ENCODE results near the gene CADPS2.

DNA sequence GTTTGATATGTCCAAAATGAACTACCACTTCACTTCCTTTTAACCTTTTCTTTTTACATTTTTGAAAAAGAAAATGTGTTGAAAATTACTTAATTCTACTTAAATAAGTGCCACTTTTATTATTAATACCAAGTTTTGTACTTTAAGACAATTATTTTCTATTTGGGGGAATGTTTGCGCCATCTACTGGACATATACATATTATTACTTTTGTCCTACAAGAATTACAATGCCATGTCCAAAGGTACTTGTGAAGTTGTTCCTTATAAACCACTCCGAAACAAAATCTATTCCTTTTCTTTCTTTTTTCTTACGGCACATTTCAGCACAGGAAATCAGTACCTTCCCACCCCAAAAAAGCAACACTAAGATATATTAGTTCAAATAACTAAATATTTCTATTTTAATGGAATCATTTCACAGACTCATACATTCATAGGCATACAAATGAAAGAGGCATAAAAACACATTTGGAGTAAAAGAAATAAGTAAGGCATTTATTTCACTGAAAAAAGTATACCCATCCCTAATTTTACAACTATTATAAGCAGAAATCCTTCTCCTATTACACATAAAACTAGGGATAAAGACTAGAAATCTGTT is 357.3 kb downstream of the CADPS2 start:
- TF ChIP-seq, protein P1, sequence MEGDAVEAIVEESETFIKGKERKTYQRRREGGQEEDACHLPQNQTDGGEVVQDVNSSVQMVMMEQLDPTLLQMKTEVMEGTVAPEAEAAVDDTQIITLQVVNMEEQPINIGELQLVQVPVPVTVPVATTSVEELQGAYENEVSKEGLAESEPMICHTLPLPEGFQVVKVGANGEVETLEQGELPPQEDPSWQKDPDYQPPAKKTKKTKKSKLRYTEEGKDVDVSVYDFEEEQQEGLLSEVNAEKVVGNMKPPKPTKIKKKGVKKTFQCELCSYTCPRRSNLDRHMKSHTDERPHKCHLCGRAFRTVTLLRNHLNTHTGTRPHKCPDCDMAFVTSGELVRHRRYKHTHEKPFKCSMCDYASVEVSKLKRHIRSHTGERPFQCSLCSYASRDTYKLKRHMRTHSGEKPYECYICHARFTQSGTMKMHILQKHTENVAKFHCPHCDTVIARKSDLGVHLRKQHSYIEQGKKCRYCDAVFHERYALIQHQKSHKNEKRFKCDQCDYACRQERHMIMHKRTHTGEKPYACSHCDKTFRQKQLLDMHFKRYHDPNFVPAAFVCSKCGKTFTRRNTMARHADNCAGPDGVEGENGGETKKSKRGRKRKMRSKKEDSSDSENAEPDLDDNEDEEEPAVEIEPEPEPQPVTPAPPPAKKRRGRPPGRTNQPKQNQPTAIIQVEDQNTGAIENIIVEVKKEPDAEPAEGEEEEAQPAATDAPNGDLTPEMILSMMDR (IDR thresholded peaks at IDR 0.05; ENCODE audit: insufficient read depth, low read length) = no peak
- TF ChIP-seq GABPA (IDR thresholded peaks at IDR 0.05; ENCODE audit: low read depth) = no peak
- no peak for TF ChIP-seq POLR2AphosphoS5 (IDR thresholded peaks at IDR 0.05; ENCODE audit: low read depth)
- TF ChIP-seq, protein P2, sequence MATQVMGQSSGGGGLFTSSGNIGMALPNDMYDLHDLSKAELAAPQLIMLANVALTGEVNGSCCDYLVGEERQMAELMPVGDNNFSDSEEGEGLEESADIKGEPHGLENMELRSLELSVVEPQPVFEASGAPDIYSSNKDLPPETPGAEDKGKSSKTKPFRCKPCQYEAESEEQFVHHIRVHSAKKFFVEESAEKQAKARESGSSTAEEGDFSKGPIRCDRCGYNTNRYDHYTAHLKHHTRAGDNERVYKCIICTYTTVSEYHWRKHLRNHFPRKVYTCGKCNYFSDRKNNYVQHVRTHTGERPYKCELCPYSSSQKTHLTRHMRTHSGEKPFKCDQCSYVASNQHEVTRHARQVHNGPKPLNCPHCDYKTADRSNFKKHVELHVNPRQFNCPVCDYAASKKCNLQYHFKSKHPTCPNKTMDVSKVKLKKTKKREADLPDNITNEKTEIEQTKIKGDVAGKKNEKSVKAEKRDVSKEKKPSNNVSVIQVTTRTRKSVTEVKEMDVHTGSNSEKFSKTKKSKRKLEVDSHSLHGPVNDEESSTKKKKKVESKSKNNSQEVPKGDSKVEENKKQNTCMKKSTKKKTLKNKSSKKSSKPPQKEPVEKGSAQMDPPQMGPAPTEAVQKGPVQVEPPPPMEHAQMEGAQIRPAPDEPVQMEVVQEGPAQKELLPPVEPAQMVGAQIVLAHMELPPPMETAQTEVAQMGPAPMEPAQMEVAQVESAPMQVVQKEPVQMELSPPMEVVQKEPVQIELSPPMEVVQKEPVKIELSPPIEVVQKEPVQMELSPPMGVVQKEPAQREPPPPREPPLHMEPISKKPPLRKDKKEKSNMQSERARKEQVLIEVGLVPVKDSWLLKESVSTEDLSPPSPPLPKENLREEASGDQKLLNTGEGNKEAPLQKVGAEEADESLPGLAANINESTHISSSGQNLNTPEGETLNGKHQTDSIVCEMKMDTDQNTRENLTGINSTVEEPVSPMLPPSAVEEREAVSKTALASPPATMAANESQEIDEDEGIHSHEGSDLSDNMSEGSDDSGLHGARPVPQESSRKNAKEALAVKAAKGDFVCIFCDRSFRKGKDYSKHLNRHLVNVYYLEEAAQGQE (IDR thresholded peaks at IDR 0.05; ENCODE audit: insufficient replicate concordance, low read depth) = no peak

Measured in HL-60 (cell line).